GM23248 (cell line): ENCODE measurements around the gene IKZF3.

Source experiments
- EZH2 ChIP-seq: fragments of 200-600 bp; sonication (generic); IDR thresholded peaks from 2 replicates; pipeline ENCODE4 v1.6.1; 2018; ENCODE audit warnings: antibody characterized with exemption, mild to moderate bottlenecking; ENCODE audit not compliant: insufficient read depth, poor library complexity, severe bottlenecking
- EZH2phosphoT487 ChIP-seq: fragments of 200-600 bp; sonication (generic); IDR thresholded peaks from 2 replicates; pipeline ENCODE4 v1.6.1; 2018; ENCODE audit warnings: antibody characterized with exemption, moderate library complexity, mild to moderate bottlenecking, low read depth; ENCODE audit not compliant: insufficient read depth

- TF ChIP-seq EZH2 (no peak), EZH2phosphoT487 (no peak)
Observed at GRCh38 chr17:39753514-39754160, 110.5 kb downstream of the IKZF3 start.
